Astrocyte (in vitro differentiated cells and primary cell): Measurements from ENCODE around the gene NUP133. TPM values are rescaled to one million over a fixed set of nuclear protein-coding genes. Genes with fewer than 3 reads are reported as not detected.
A peak's percentile ranks its signal among the peaks of the same experiment; 100 is the strongest.

Experiments
- DNase-seq: peaks from one replicate; pipeline ENCODE4 v3.0.0-alpha.2; 2010; ENCODE audit warnings: low read depth
- FAIRE-seq: peaks from 2 replicates; lab custom pipeline; 2011; peaks lifted over from hg19 to GRCh38; lab: Jason Lieb, UNC
- H2AFZ ChIP-seq: 2 replicates; pipeline ENCODE4 v1.6.0; 2012; ENCODE audit warnings: low read depth, low read length, inconsistent platforms
- H3K27ac ChIP-seq: 2 replicates; pipeline ENCODE4 v1.5.1; 2011; ENCODE audit warnings: low read depth, low read length, inconsistent platforms
- H3K27me3 ChIP-seq: 2 replicates; pipeline ENCODE4 v1.6.0; 2011; ENCODE audit warnings: low read length, inconsistent platforms; ENCODE audit not compliant: insufficient read depth
- H3K36me3 ChIP-seq: 2 replicates; pipeline ENCODE4 v1.5.1; 2011; ENCODE audit warnings: low read length, inconsistent platforms; ENCODE audit not compliant: insufficient read depth
- H3K4me1 ChIP-seq: 2 replicates; pipeline ENCODE4 v1.5.1; 2011; ENCODE audit warnings: low read length, inconsistent platforms; ENCODE audit not compliant: insufficient read depth
- H3K4me2 ChIP-seq: 2 replicates; pipeline ENCODE4 v1.6.0; 2012; ENCODE audit warnings: low read length, inconsistent platforms
- H3K4me3 ChIP-seq: 2 replicates; pipeline ENCODE4 v1.5.1; 2011; ENCODE audit warnings: low read depth, mild to moderate bottlenecking, low read length, inconsistent platforms; ENCODE audit not compliant: insufficient read depth
- H3K79me2 ChIP-seq: 2 replicates; pipeline ENCODE4 v1.6.0; 2012; ENCODE audit warnings: mild to moderate bottlenecking, low read length, inconsistent platforms; ENCODE audit not compliant: insufficient read depth
- H3K9ac ChIP-seq: 2 replicates; pipeline ENCODE4 v1.6.0; 2012; ENCODE audit warnings: mild to moderate bottlenecking, low read length, inconsistent platforms
- H3K9me3 ChIP-seq: 2 replicates; pipeline ENCODE4 v1.5.1; 2012; ENCODE audit warnings: low read depth, mild to moderate bottlenecking, low read length, inconsistent platforms; ENCODE audit not compliant: insufficient read depth
- H4K20me1 ChIP-seq: 2 replicates; pipeline ENCODE4 v1.6.0; 2012; ENCODE audit warnings: low read length, inconsistent platforms; ENCODE audit not compliant: insufficient read depth
- H3K27ac Mint-ChIP-seq: one replicate; pipeline ENCODE4 v1.8.0; 2021; ENCODE audit warnings: mild to moderate bottlenecking, mixed read lengths; ENCODE audit not compliant: unreplicated experiment
- H3K27me3 Mint-ChIP-seq: one replicate; pipeline ENCODE4 v1.8.0; 2021; ENCODE audit warnings: low read depth, mixed read lengths; ENCODE audit not compliant: unreplicated experiment
- H3K36me3 Mint-ChIP-seq: one replicate; pipeline ENCODE4 v1.8.0; 2021; ENCODE audit warnings: low read depth, mixed read lengths; ENCODE audit not compliant: unreplicated experiment
- H3K4me1 Mint-ChIP-seq: one replicate; pipeline ENCODE4 v1.8.0; 2021; ENCODE audit warnings: low read depth, mixed read lengths; ENCODE audit not compliant: unreplicated experiment
- H3K4me3 Mint-ChIP-seq: one replicate; pipeline ENCODE4 v1.8.0; 2021; ENCODE audit warnings: mild to moderate bottlenecking, moderate library complexity, mixed read lengths; ENCODE audit not compliant: unreplicated experiment
- H3K9me3 Mint-ChIP-seq: one replicate; pipeline ENCODE4 v1.8.0; 2021; ENCODE audit warnings: mild to moderate bottlenecking, mixed read lengths; ENCODE audit not compliant: unreplicated experiment
- EZH2 ChIP-seq: IDR thresholded peaks from 2 replicates; pipeline ENCODE4 v1.6.1; 2012; ENCODE audit warnings: mild to moderate bottlenecking, low read length, inconsistent platforms; ENCODE audit not compliant: insufficient read depth
- total RNA-seq: library from RNA; stranded (reverse); gene quantifications from 2 replicates; pipeline ENCODE4 v1.2.1, GENCODE V29; 2021
- TF ChIP-seq, protein P1 (sequence below): IDR thresholded peaks from 2 replicates; pipeline ENCODE4 v1.5.1; 2011; ENCODE audit warnings: low read depth, mild to moderate bottlenecking, inconsistent platforms, low read length, moderate library complexity; ENCODE audit not compliant: insufficient read depth

The NUP133 gene
- total RNA-seq, 1 donor from 2014 or later = 35.1 TPM

DNA sequence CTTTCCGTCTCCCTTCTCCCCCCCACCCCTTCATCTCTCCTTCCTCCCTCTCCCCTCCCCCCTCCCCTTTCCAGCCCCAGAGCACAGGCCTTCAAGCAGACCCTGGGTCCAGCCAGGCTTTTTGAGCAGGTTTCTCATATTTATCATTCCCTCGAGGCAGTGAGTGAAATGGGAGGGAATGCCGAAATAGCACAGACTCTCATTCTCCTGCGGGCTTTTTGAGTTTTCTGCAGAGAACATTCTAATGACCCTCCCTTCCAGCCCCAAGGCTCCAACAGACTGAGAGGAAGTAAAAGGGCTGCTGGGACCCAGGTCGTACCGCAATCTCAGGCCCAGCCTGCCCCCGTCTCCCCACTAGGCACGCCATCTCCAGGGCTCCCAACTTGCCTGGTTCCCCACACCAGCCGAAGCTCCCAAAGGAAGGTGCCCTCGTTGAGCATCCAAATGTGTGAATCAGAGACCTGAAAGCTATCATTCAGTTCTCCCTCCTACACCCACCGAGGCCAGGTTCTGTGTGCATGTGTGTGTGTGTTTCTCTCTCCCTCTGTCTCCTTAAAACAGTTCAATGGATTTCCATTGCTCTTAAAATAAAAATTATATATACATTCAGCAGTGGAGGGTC lies 96.6 kb downstream of the NUP133 start:
- H3K9me3 Mint-ChIP-seq = peaks cover 4% of the 10 kb centered on the region
- Histone ChIP-seq H3K27me3 (peaks cover 31% of the 10 kb centered on the region), H3K4me3 (no peak overlapping the region), H3K79me2 (no peaks in the 10 kb centered on the region), H3K9ac (no peak overlapping the region), H3K27ac (no peak overlapping the region), H3K4me2 (no peak overlapping the region), H3K36me3 (no peaks in the 10 kb centered on the region), H3K9me3 (no peaks in the 10 kb centered on the region), H2AFZ (no peak overlapping the region), H3K4me1 (peaks cover 9% of the 10 kb centered on the region), H4K20me1 (no peaks in the 10 kb centered on the region)
- no peak for DNase-seq
- no peak for FAIRE-seq
- H3K4me3 Mint-ChIP-seq = no peak overlapping the region
- no peak for TF ChIP-seq EZH2
- TF ChIP-seq, protein P1, sequence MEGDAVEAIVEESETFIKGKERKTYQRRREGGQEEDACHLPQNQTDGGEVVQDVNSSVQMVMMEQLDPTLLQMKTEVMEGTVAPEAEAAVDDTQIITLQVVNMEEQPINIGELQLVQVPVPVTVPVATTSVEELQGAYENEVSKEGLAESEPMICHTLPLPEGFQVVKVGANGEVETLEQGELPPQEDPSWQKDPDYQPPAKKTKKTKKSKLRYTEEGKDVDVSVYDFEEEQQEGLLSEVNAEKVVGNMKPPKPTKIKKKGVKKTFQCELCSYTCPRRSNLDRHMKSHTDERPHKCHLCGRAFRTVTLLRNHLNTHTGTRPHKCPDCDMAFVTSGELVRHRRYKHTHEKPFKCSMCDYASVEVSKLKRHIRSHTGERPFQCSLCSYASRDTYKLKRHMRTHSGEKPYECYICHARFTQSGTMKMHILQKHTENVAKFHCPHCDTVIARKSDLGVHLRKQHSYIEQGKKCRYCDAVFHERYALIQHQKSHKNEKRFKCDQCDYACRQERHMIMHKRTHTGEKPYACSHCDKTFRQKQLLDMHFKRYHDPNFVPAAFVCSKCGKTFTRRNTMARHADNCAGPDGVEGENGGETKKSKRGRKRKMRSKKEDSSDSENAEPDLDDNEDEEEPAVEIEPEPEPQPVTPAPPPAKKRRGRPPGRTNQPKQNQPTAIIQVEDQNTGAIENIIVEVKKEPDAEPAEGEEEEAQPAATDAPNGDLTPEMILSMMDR = no peak
- peaks cover 8% of the 10 kb centered on the region for H3K27me3 Mint-ChIP-seq
- H3K27ac Mint-ChIP-seq = no peak overlapping the region
- H3K36me3 Mint-ChIP-seq = no peaks in the 10 kb centered on the region
- H3K4me1 Mint-ChIP-seq = peaks cover 36% of the 10 kb centered on the region

DNA sequence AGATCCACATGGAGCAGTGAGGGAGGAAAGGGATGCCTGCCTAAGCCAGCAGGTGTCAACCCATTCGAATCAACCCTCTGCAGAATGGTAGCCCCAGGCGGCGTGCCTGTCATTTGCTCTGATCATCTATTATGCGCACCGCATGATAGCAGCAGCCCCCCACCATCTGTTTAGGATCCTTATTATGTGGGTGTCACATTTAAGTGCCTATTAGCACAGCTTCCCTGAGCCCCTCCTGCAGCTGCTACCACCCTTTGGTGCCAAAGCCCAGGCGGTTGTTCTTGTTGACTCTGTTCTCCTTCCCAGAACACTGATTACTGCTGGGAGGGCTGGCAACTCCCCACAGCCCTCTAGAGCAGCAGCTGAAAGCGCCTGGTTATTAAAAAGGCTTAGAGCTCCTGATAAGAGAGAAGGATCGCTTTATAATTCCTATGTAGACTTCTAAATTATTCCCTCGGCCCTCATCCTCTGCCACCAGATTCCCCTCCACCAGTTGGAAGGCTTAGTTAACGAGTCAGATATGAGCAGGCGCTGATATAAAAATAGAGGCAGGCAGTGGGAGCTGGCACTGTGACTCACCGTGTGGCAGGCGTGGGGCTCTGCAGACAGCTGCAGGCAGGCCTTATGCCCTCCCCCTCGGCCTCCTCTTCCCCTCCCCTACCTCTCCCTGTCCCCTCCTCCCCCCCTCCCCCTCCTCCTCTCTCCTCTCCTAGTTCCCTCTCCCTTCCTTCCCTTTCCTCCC lies 97.3 kb downstream of the NUP133 start:
- Mint-ChIP-seq H3K27me3 (peaks cover 8% of the 10 kb centered on the region), H3K36me3 (no peaks in the 10 kb centered on the region), H3K9me3 (peaks cover 4% of the 10 kb centered on the region), H3K4me3 (peak overlapping the region; percentile 40), H3K4me1 (peaks cover 37% of the 10 kb centered on the region), H3K27ac (peak overlapping the region; percentile 66)
- no peaks in the 10 kb centered on the region for H3K79me2 ChIP-seq
- no peak overlapping the region for H2AFZ ChIP-seq
- H3K9me3 ChIP-seq = no peaks in the 10 kb centered on the region
- no peak overlapping the region for H3K27ac ChIP-seq
- no peaks in the 10 kb centered on the region for H3K36me3 ChIP-seq
- peak overlapping the region; percentile 52 for H3K4me2 ChIP-seq
- no peak overlapping the region for H3K9ac ChIP-seq
- peaks cover 34% of the 10 kb centered on the region for H3K27me3 ChIP-seq
- TF ChIP-seq EZH2 = no peak
- TF ChIP-seq, protein P1 = no peak
- FAIRE-seq (no peak), DNase-seq (peak; percentile 36)
- H3K4me1 ChIP-seq = peaks cover 9% of the 10 kb centered on the region
- H4K20me1 ChIP-seq = no peaks in the 10 kb centered on the region
- no peak overlapping the region for H3K4me3 ChIP-seq

DNA sequence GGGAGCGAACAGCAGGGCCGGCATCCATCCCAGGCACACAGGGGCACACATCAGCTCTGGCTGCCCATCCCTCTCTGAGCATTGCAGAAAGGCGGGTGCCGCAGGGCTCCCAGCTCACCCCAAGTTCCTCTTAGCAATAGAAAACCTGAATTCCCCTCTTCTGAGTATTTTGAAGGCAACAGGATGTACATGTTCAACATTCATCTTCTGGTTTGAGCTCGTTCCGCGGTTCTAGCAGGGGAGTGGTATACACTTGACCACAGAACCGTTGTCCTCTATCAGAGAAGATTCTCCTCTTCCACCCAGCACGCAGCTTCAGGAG lies 97.8 kb downstream of the NUP133 start:
- Mint-ChIP-seq H3K4me1 (peaks cover 37% of the 10 kb centered on the region), H3K27ac (peak overlapping the region; percentile 66), H3K36me3 (no peaks in the 10 kb centered on the region), H3K9me3 (peaks cover 4% of the 10 kb centered on the region), H3K27me3 (peaks cover 13% of the 10 kb centered on the region), H3K4me3 (peak overlapping the region; percentile 40)
- no peak overlapping the region for H3K4me3 ChIP-seq
- H3K9ac ChIP-seq = no peak overlapping the region
- H2AFZ ChIP-seq = no peak overlapping the region
- FAIRE-seq = no peak
- no peak for TF ChIP-seq EZH2
- TF ChIP-seq, protein P1 = no peak
- no peaks in the 10 kb centered on the region for H3K79me2 ChIP-seq
- no peaks in the 10 kb centered on the region for H4K20me1 ChIP-seq
- H3K36me3 ChIP-seq = no peaks in the 10 kb centered on the region
- H3K9me3 ChIP-seq = no peaks in the 10 kb centered on the region
- peaks cover 37% of the 10 kb centered on the region for H3K27me3 ChIP-seq
- no peak for DNase-seq
- peak overlapping the region; percentile 52 for H3K4me2 ChIP-seq
- no peak overlapping the region for H3K27ac ChIP-seq
- peaks cover 9% of the 10 kb centered on the region for H3K4me1 ChIP-seq
